ENCODE results near the gene RNFT1.
"Not testable (repeated sequence)": the region's sequence is repeated elsewhere in the genome, so short reads cannot be mapped to it uniquely, and the experiment has no call there.

DNA sequence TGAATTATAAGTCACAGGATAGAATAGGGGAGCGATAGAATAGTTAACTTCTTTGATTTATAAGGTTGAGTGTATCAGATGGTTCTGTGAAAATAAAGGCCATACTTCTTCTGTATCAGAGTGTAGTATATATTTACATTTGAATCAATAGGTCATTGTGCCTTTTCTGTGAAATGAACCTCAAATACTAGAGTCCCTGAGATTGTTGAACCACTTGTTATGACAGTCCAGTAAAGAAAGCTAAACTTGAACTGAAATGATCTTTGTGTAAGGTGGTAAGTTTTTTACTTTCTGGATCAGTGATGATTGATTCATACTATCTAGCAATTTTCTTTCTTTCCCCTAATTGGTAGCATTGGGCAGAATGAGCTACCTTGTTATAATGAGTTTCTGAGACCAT lies 31.2 kb downstream of the RNFT1 start:
- TF ChIP-seq EZH2phosphoT487 (IDR thresholded peaks at IDR 0.05; ENCODE audit: borderline replicate concordance, low read length) = not testable (repeated sequence)
- TF ChIP-seq, protein P1, sequence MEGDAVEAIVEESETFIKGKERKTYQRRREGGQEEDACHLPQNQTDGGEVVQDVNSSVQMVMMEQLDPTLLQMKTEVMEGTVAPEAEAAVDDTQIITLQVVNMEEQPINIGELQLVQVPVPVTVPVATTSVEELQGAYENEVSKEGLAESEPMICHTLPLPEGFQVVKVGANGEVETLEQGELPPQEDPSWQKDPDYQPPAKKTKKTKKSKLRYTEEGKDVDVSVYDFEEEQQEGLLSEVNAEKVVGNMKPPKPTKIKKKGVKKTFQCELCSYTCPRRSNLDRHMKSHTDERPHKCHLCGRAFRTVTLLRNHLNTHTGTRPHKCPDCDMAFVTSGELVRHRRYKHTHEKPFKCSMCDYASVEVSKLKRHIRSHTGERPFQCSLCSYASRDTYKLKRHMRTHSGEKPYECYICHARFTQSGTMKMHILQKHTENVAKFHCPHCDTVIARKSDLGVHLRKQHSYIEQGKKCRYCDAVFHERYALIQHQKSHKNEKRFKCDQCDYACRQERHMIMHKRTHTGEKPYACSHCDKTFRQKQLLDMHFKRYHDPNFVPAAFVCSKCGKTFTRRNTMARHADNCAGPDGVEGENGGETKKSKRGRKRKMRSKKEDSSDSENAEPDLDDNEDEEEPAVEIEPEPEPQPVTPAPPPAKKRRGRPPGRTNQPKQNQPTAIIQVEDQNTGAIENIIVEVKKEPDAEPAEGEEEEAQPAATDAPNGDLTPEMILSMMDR (conservative IDR thresholded peaks at IDR 0.05; ENCODE audit: low read depth, low read length) = not testable (repeated sequence)
